ENCODE data around the gene MTRF1L.

Gene MTRF1L

GRCh38 chr6:153028286-153028685 lies 25.8 kb upstream of the MTRF1L start:
- H3K4me3 ChIP-seq (replicated peaks in 1 of 2; ENCODE audit: low read depth in 2 of 2, low read length in 2 of 2): no peak overlapping the region
- DNase-seq (ENCODE audit: low read depth in 2 of 2): peak in 1 of 2 donors; percentile 61
- TF ChIP-seq CTCF (IDR thresholded peaks at IDR 0.05; ENCODE audit: low read depth, low read length): no peak

- TF ChIP-seq CTCF (IDR thresholded peaks at IDR 0.05; ENCODE audit: low read depth, low read length): no peak
- no peak for DNase-seq (ENCODE audit: low read depth in 2 of 2)
- H3K4me3 ChIP-seq (replicated peaks in 1 of 2; ENCODE audit: low read depth in 2 of 2, low read length in 2 of 2): no peak overlapping the region
Measured at GRCh38 chr6:153027480-153027879, 25.0 kb upstream of the MTRF1L start.

GRCh38 chr6:153024709-153025017 lies 22.2 kb upstream of the MTRF1L start:
- no peak for TF ChIP-seq CTCF (IDR thresholded peaks at IDR 0.05; ENCODE audit: low read depth, low read length)
- no peak for DNase-seq (ENCODE audit: low read depth in 2 of 2)
- no peak overlapping the region for H3K4me3 ChIP-seq (replicated peaks in 1 of 2; ENCODE audit: low read depth in 2 of 2, low read length in 2 of 2)

- no peak overlapping the region for H3K4me3 ChIP-seq (replicated peaks in 1 of 2; ENCODE audit: low read depth in 2 of 2, low read length in 2 of 2)
- peak; percentile 74 for TF ChIP-seq CTCF (IDR thresholded peaks at IDR 0.05; ENCODE audit: low read depth, low read length)
- peak; percentile 67 to 76 for DNase-seq (ENCODE audit: low read depth in 2 of 2)
Measured at GRCh38 chr6:153023977-153024708, 21.6 kb upstream of the MTRF1L start.

GRCh38 chr6:153018355-153018754 lies 15.8 kb upstream of the MTRF1L start:
- H3K4me3 ChIP-seq (replicated peaks in 1 of 2; ENCODE audit: low read depth in 2 of 2, low read length in 2 of 2): no peak overlapping the region
- TF ChIP-seq CTCF (IDR thresholded peaks at IDR 0.05; ENCODE audit: low read depth, low read length): no peak
- DNase-seq (ENCODE audit: low read depth in 2 of 2): no peak

- DNase-seq (ENCODE audit: low read depth in 2 of 2): no peak
Measured at GRCh38 chr6:153016846-153017245, 14.3 kb upstream of the MTRF1L start.

More at GRCh38 chr6:153016846-153017245, 14.3 kb upstream of the MTRF1L start:
- no peak for TF ChIP-seq CTCF (IDR thresholded peaks at IDR 0.05; ENCODE audit: low read depth, low read length)
- H3K4me3 ChIP-seq (replicated peaks in 1 of 2; ENCODE audit: low read depth in 2 of 2, low read length in 2 of 2): no peak overlapping the region

All from cardiac fibroblast (primary cell).